Measurements from ENCODE around the gene LHPP.

Gene LHPP

GRCh38 chr10:124470544-124471434, 9.2 kb downstream of the LHPP start:
- no peak for DNase-seq (ENCODE audit: low read depth)

GRCh38 chr10:124472071-124472470, 10.4 kb downstream of the LHPP start:
- no peak for DNase-seq (ENCODE audit: low read depth)

- no peak for DNase-seq (ENCODE audit: low read depth)
These were observed 11.4 kb downstream of the LHPP start for GRCh38 chr10:124473070-124473469.

- no peak for DNase-seq (ENCODE audit: low read depth)
These were observed 13.0 kb downstream of the LHPP start for GRCh38 chr10:124474514-124475070.

- no peak for DNase-seq (ENCODE audit: low read depth)
These were observed 14.6 kb downstream of the LHPP start for GRCh38 chr10:124476043-124476725.

- DNase-seq (ENCODE audit: low read depth): no peak
These were observed 16.2 kb downstream of the LHPP start for GRCh38 chr10:124477614-124478363.

GRCh38 chr10:124478515-124478914, 16.9 kb downstream of the LHPP start:
- no peak for DNase-seq (ENCODE audit: low read depth)

- DNase-seq (ENCODE audit: low read depth): no peak
These were observed 19.2 kb downstream of the LHPP start for GRCh38 chr10:124480860-124481259.

- DNase-seq (ENCODE audit: low read depth): no peak
These were observed 20.1 kb downstream of the LHPP start for GRCh38 chr10:124481717-124482116.

GRCh38 chr10:124482236-124482800, 20.7 kb downstream of the LHPP start:
- no peak for DNase-seq (ENCODE audit: low read depth)

- DNase-seq (ENCODE audit: low read depth): no peak
These were observed 21.3 kb downstream of the LHPP start for GRCh38 chr10:124482876-124483275.

GRCh38 chr10:124484031-124484430, 22.4 kb downstream of the LHPP start:
- no peak for DNase-seq (ENCODE audit: low read depth)

- DNase-seq (ENCODE audit: low read depth): no peak
These were observed 23.0 kb downstream of the LHPP start for GRCh38 chr10:124484661-124485060.

- DNase-seq (ENCODE audit: low read depth): no peak
These were observed 25.0 kb downstream of the LHPP start for GRCh38 chr10:124486635-124487034.

- DNase-seq (ENCODE audit: low read depth): no peak
These were observed 29.5 kb downstream of the LHPP start for GRCh38 chr10:124491105-124491504.

GRCh38 chr10:124492266-124492665, 30.6 kb downstream of the LHPP start:
- DNase-seq (ENCODE audit: low read depth): no peak

- DNase-seq (ENCODE audit: low read depth): no peak
These were observed 31.7 kb downstream of the LHPP start for GRCh38 chr10:124493214-124493882.

- no peak for DNase-seq (ENCODE audit: low read depth)
These were observed 32.6 kb downstream of the LHPP start for GRCh38 chr10:124494046-124494807.

GRCh38 chr10:124495162-124495561, 33.5 kb downstream of the LHPP start:
- no peak for DNase-seq (ENCODE audit: low read depth)

GRCh38 chr10:124495725-124496124, 34.1 kb downstream of the LHPP start:
- DNase-seq (ENCODE audit: low read depth): no peak

- no peak for DNase-seq (ENCODE audit: low read depth)
These were observed 34.5 kb downstream of the LHPP start for GRCh38 chr10:124496150-124496549.
